ENCODE measurements around the gene DTNA. TPM values are rescaled to one million over a fixed set of nuclear protein-coding genes. Genes with fewer than 3 reads are reported as not detected.

DTNA gene
- total and polyA plus RNA-seq, 12 donors, result 6.3 to 43.9 (median 22.3) TPM

- 24 to 60% (median 49%) methylated on average over 2 of the region's 2 CpGs for WGBS, 4 donors
- TF ChIP-seq, protein P1, sequence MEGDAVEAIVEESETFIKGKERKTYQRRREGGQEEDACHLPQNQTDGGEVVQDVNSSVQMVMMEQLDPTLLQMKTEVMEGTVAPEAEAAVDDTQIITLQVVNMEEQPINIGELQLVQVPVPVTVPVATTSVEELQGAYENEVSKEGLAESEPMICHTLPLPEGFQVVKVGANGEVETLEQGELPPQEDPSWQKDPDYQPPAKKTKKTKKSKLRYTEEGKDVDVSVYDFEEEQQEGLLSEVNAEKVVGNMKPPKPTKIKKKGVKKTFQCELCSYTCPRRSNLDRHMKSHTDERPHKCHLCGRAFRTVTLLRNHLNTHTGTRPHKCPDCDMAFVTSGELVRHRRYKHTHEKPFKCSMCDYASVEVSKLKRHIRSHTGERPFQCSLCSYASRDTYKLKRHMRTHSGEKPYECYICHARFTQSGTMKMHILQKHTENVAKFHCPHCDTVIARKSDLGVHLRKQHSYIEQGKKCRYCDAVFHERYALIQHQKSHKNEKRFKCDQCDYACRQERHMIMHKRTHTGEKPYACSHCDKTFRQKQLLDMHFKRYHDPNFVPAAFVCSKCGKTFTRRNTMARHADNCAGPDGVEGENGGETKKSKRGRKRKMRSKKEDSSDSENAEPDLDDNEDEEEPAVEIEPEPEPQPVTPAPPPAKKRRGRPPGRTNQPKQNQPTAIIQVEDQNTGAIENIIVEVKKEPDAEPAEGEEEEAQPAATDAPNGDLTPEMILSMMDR (IDR thresholded peaks at IDR 0.05), result no peak
- no peak for TF ChIP-seq POLR2A (IDR thresholded peaks at IDR 0.05)
- DNase-seq, result peak in 1 of 7 donors; percentile 3
- Histone ChIP-seq H3K36me3 (replicated peaks in 1 of 2) (no peaks in the 10 kb centered on the region), H3K27me3 (no peaks in the 10 kb centered on the region), H3K4me1 (replicated peaks in 1 of 2) (peaks cover 0 to 18% of the 10 kb centered on the region in 2 donors), H3K9me3 (replicated peaks in 1 of 3) (no peaks in the 10 kb centered on the region), H3K4me3 (no peak overlapping the region), H3K27ac (no peak overlapping the region)
- intact Hi-C loops (cut with DNase I), result loop anchor here in 1 of 2 donors (10.0 kb wide), 1 partner anchor 108 kb away; no protein-coding TSS in a partner anchor
These were observed 62.8 kb downstream of the DTNA start for GRCh38 chr18:34772887-34773286.

GRCh38 chr18:34773378-34773777 lies 63.3 kb downstream of the DTNA start:
- H3K27me3 ChIP-seq, result no peaks in the 10 kb centered on the region
- 29 to 37% (median 36%) methylated on average over 2 of the region's 2 CpGs for WGBS, 4 donors
- no peaks in the 10 kb centered on the region for H3K9me3 ChIP-seq (replicated peaks in 1 of 3)
- no peaks in the 10 kb centered on the region for H3K36me3 ChIP-seq (replicated peaks in 1 of 2)
- TF ChIP-seq POLR2A (IDR thresholded peaks at IDR 0.05), result no peak
- TF ChIP-seq, protein P1 (IDR thresholded peaks at IDR 0.05), result no peak
- no peak for DNase-seq
- no peak overlapping the region for H3K4me3 ChIP-seq
- intact Hi-C loops (cut with DNase I), result loop anchor here in 1 of 2 donors (10.0 kb wide), 1 partner anchor 109 kb away; no protein-coding TSS in a partner anchor
- H3K27ac ChIP-seq, result no peak overlapping the region
- H3K4me1 ChIP-seq (replicated peaks in 1 of 2), result peaks cover 0 to 18% of the 10 kb centered on the region in 2 donors

DNA sequence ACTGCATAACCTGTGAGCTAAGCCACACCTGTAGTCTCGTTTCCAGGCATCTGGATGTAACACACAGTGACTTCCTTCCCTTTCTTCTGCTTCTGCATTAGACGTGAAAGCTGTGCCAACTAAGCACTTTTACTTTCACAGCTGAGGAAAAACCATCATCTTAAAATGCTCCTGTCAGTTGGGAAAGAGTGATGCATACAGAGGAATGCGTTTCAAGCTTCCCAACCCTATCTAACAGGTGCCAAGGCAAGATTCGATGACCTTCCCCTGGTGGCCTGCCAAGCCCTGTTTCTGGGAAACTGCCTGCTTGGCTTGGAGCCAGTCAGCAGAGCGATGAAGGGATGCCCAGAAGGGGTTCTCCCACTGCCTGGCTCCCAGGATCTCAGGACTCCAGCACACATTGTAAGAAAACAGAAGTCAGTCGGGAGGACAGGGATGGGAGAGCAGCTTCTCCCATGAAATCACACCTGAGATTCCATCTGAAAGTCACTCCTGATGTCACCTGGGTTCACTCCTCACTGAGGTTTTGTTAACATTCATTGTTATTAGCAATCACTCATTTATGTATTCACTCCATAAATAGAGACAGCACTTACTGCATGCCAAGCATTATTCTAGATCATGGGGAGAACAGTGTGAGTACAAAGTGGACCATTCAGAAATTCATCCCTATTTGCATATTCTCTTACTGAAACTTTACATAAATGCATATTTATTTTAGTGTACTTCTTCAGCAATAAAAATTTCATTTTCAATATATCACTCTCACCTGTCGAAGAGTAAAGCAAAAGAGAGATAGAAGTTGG lies 64.1 kb downstream of the DTNA start:
- Histone ChIP-seq H3K9me3 (replicated peaks in 1 of 3) (no peaks in the 10 kb centered on the region), H3K27ac (no peak overlapping the region), H3K4me3 (no peak overlapping the region), H3K36me3 (replicated peaks in 1 of 2) (no peaks in the 10 kb centered on the region), H3K27me3 (no peaks in the 10 kb centered on the region), H3K4me1 (replicated peaks in 1 of 2) (peaks cover 0 to 18% of the 10 kb centered on the region in 2 donors)
- DNase-seq, result peak; percentile 21 to 80 (median 69)
- intact Hi-C loops (cut with DNase I), result loop anchor here in 1 of 2 donors (10.0 kb wide), 1 partner anchor 109 kb away; no protein-coding TSS in a partner anchor
- TF ChIP-seq, protein P1 (IDR thresholded peaks at IDR 0.05), result no peak
- no peak for TF ChIP-seq POLR2A (IDR thresholded peaks at IDR 0.05)
- WGBS, 4 donors, result 25 to 29% (median 26%) methylated on average over 7 of the region's 7 CpGs

DNA sequence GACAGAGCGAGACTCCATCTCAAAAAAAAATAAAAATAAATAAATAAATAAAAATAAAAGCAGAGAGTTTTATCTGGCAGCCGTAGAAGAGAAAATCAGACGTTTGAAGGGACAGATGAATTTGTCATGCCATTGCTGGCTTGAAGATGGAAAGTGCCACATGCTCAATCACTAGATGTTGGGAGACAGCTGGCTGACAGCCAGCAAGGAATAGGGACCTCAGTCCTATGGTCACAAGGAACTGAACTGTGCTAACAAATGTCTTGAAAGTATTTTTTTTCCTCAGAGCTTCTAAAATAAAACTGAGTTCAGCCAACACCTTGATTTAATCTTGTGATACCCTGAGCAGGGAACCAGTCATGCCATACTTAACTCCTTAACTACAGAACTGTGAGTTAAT lies 65.4 kb downstream of the DTNA start:
- Histone ChIP-seq H3K9me3 (replicated peaks in 1 of 3) (no peaks in the 10 kb centered on the region), H3K4me3 (no peak overlapping the region), H3K36me3 (replicated peaks in 1 of 2) (no peaks in the 10 kb centered on the region), H3K27me3 (no peaks in the 10 kb centered on the region), H3K27ac (no peak overlapping the region), H3K4me1 (replicated peaks in 1 of 2) (peaks cover 0 to 18% of the 10 kb centered on the region in 2 donors)
- WGBS, 4 donors, result 71 to 77% (median 76%) methylated on average over 3 of the region's 3 CpGs
- no peak for DNase-seq
- TF ChIP-seq, protein P1 (IDR thresholded peaks at IDR 0.05), result no peak
- no peak for TF ChIP-seq POLR2A (IDR thresholded peaks at IDR 0.05)
- intact Hi-C loops (cut with DNase I), result loop anchor here in 1 of 2 donors (10.0 kb wide), 1 partner anchor 111 kb away; no protein-coding TSS in a partner anchor

All from adrenal gland (tissue), 12 donors.